Tibial nerve (tissue), 4 donors: ENCODE data around the gene GABBR2. TPM values are rescaled to one million over a fixed set of nuclear protein-coding genes. Genes with fewer than 3 reads are reported as not detected.

Source experiments
- DNase-seq, 2 donors: peaks; one replicate each; pipeline ENCODE4 v3.0.0-alpha.2; 2019; ENCODE audit warnings: low spot score in 2 of 2
- H3K27ac ChIP-seq, 4 donors: fragments of 200-600 bp; sonication (generic) in 3 of 4; one replicate each; pipeline ENCODE4 v1.5.1; 2017 to 2019; ENCODE audit warnings: mild to moderate bottlenecking in 1 of 4
- H3K27me3 ChIP-seq, 2 donors: fragments of 200-600 bp; sonication (generic) in 1 of 2; one replicate each; pipeline versions ENCODE4 v1.5.1 to v1.6.0; 2017 to 2019
- H3K36me3 ChIP-seq, 3 donors: fragments of 200-600 bp; sonication (generic); one replicate each; pipeline ENCODE4 v1.5.1; 2018 to 2019
- H3K4me1 ChIP-seq, 4 donors: fragments of 200-600 bp; sonication (generic) in 3 of 4; one replicate each; pipeline ENCODE4 v1.5.1; 2017 to 2019
- H3K4me3 ChIP-seq, 4 donors: fragments of 200-600 bp; sonication (generic) in 3 of 4; one replicate each; pipeline ENCODE4 v1.5.1; 2017 to 2019; ENCODE audit warnings: mild to moderate bottlenecking in 1 of 4, moderate library complexity in 1 of 4
- H3K9me3 ChIP-seq, 4 donors: fragments of 200-600 bp; sonication (generic) in 3 of 4; one replicate each; pipeline ENCODE4 v1.5.1; 2017 to 2019
- EP300 ChIP-seq, 2 donors: sonication (generic); formaldehyde crosslinking; IDR thresholded peaks; one replicate each; pipeline ENCODE4 v1.6.1; 2017; ENCODE audit warnings: antibody characterized with exemption in 2 of 2, mild to moderate bottlenecking in 1 of 2
- POLR2A ChIP-seq, 2 donors: fragments of 450-650 bp; IDR thresholded peaks; one replicate each; pipeline ENCODE4 v1.6.1; 2017; ENCODE audit warnings: antibody characterized with exemption in 2 of 2, mild to moderate bottlenecking in 2 of 2, moderate library complexity in 2 of 2
- WGBS, 2 donors: methylation state at CpG; one replicate each; pipeline ENCODE4 v1.1.5; 2018; 5-methylcytosine and 5-hydroxymethylcytosine counted together
- total RNA-seq, 4 donors: library from RNA; depleted of rRNA; stranded (reverse); fragments of >200 nt; gene quantifications; one replicate each; pipeline ENCODE4 v1.1.0, GENCODE V29; 2016
- TF ChIP-seq, protein P1 (sequence below), 5 experiments: fragments of 200-600 bp in 3 of 5; fragments of 450-650 bp in 2 of 5; sonication (generic) in 3 of 5; IDR thresholded peaks; one replicate each; pipeline ENCODE4 v1.5.1; 2016 to 2019; ENCODE audit warnings: antibody characterized with exemption in 5 of 5, mild to moderate bottlenecking in 3 of 5, moderate library complexity in 2 of 5

Gene GABBR2
- total RNA-seq, 4 donors from 2014 or later: 0.20 to 0.22 TPM; not detected in 2

DNA sequence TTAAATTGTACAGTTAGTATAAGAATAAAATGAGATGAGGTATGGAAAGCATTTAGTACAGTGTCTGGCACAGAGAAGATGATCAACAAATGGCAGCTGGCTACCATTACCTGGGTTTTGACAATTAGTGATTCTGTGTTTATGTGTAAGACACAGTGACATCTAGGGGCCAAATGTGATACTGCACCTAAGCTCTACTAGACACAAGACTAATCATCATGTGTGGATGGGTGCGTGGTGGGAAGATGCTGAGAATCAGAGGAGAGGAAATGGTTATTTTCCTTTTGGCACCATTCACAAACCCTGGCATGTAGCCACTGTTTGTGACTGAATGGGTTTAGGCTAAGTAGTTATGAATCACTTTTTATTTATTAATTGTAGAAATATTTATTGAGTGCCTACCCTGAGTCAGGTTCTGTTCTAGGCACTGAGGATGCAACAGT lies 343.5 kb downstream of the GABBR2 start:
- Histone ChIP-seq H3K9me3 (peaks cover 0 to 20% (median 1%) of the 10 kb centered on the region in 4 donors), H3K27me3 (no peaks in the 10 kb centered on the region), H3K36me3 (no peaks in the 10 kb centered on the region), H3K4me1 (no peaks in the 10 kb centered on the region), H3K27ac (no peak overlapping the region), H3K4me3 (no peak overlapping the region)
- TF ChIP-seq POLR2A (IDR thresholded peaks at IDR 0.05) (no peak), EP300 (IDR thresholded peaks at IDR 0.05) (no peak)
- TF ChIP-seq, protein P1, sequence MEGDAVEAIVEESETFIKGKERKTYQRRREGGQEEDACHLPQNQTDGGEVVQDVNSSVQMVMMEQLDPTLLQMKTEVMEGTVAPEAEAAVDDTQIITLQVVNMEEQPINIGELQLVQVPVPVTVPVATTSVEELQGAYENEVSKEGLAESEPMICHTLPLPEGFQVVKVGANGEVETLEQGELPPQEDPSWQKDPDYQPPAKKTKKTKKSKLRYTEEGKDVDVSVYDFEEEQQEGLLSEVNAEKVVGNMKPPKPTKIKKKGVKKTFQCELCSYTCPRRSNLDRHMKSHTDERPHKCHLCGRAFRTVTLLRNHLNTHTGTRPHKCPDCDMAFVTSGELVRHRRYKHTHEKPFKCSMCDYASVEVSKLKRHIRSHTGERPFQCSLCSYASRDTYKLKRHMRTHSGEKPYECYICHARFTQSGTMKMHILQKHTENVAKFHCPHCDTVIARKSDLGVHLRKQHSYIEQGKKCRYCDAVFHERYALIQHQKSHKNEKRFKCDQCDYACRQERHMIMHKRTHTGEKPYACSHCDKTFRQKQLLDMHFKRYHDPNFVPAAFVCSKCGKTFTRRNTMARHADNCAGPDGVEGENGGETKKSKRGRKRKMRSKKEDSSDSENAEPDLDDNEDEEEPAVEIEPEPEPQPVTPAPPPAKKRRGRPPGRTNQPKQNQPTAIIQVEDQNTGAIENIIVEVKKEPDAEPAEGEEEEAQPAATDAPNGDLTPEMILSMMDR (IDR thresholded peaks at IDR 0.05): no peak
- DNase-seq: no peak
- 86 to 92% methylated on average over 1 of the region's 1 CpG for WGBS, 2 donors

DNA sequence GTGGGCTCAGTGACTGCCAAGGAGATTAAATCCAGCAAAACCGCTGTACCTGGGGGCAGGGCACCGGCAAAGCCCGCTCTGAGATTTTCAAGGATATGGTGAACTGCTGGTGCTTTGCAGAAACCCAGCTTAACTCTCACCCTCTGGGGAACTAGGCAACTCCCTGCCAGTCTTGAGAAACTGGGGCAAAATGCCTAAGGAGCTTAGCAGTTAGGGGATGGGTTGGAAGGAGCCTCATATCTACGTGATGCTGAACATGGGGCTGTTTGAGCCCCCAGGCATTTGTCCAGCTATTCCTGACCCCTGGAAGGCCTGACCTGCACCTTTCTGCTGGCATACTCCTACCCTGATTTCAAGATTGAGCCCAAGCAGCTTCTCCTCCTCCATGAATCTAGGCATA lies 344.6 kb downstream of the GABBR2 start:
- no peak for DNase-seq
- Histone ChIP-seq H3K4me3 (no peak overlapping the region), H3K27ac (no peak overlapping the region), H3K9me3 (peaks cover 0 to 20% (median 1%) of the 10 kb centered on the region in 4 donors), H3K4me1 (no peaks in the 10 kb centered on the region), H3K36me3 (no peaks in the 10 kb centered on the region), H3K27me3 (no peaks in the 10 kb centered on the region)
- TF ChIP-seq POLR2A (IDR thresholded peaks at IDR 0.05): no peak
- TF ChIP-seq EP300 (IDR thresholded peaks at IDR 0.05): no peak
- TF ChIP-seq, protein P1 (IDR thresholded peaks at IDR 0.05): no peak
- 67 to 68% methylated on average over 4 of the region's 4 CpGs for WGBS, 2 donors

DNA sequence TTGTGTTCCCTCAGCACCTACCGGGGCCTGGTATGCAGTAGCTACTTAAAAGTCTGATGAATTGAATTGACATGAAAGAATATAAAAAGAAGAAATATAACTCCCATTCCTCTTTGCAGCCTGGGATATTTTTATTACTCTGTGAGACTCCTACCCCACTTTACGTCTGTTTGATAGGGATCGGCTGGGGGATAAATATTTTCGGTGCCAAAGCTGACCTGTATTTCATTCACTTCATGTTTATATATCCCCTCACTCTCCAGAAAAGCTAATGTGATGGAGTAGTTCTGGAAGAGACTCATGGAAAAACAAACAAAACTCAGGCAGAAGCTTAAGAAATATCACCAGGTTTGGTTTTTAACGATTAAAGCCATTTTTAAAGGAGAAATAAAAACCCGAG lies 345.1 kb downstream of the GABBR2 start:
- Histone ChIP-seq H3K36me3 (no peaks in the 10 kb centered on the region), H3K4me1 (no peaks in the 10 kb centered on the region), H3K4me3 (no peak overlapping the region), H3K27ac (no peak overlapping the region), H3K27me3 (no peaks in the 10 kb centered on the region), H3K9me3 (peaks cover 0 to 20% (median 1%) of the 10 kb centered on the region in 4 donors)
- TF ChIP-seq, protein P1 (IDR thresholded peaks at IDR 0.05): no peak
- TF ChIP-seq EP300 (IDR thresholded peaks at IDR 0.05): no peak
- WGBS, 2 donors: 59 to 62% methylated on average over 6 of the region's 6 CpGs
- no peak for DNase-seq

DNA sequence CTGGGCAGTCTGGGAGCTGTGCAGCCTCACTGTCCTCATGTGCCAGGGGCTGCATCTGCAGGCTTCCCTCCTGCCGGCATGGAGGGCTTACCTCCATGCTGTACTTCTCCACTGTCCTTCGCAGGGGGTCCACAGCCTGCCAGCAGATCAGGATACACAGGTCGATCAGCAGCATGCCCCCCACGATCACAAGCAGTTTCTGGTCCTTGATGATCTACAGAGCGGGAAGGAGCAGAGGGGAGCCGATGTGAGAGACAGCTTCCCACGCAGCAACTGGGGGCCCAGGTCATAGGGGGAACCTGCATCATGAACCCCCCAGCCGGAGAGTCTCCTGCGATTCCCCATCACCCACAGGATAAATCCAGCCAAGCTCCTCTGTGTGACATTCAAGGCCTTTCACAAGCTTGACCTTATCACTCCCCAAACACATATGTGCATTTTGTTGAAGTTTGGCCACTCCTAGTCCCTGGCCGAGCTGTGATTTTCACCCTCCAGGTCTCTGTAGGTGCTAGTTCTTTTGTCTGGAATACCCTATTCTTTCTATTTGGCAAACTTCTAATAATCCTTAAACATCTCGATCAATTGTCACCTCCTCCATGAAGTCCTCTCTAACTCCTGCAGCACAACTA lies 346.0 kb downstream of the GABBR2 start:
- Histone ChIP-seq H3K4me1 (no peaks in the 10 kb centered on the region), H3K4me3 (no peak overlapping the region), H3K36me3 (no peaks in the 10 kb centered on the region), H3K9me3 (peaks cover 0 to 20% (median 1%) of the 10 kb centered on the region in 4 donors), H3K27me3 (no peaks in the 10 kb centered on the region), H3K27ac (no peak overlapping the region)
- WGBS, 2 donors: 76 to 83% methylated on average over 8 to 11 of the region's 11 CpGs
- no peak for DNase-seq
- TF ChIP-seq, protein P1 (IDR thresholded peaks at IDR 0.05): no peak
- TF ChIP-seq POLR2A (IDR thresholded peaks at IDR 0.05) (no peak), EP300 (IDR thresholded peaks at IDR 0.05) (no peak)

DNA sequence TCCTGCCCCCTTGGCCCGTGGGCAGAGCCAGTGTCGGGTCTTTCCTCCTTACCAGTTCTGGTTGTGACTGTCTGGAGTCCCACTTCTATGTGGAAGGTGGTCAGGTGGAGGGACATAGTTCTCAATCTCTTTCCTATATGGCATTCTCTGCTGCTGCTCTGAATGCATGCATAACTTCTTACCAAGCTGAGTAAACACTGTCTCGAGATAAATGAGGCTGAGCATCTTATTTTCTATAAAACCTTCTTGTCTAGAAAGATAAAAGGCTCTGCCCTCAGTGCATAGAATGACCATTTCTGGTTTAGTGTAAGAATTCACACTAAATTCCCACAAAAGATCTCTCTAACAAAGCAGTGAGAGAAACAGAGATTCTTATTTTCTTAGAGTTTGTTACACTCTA lies 347.1 kb downstream of the GABBR2 start:
- H3K4me3 ChIP-seq: no peak overlapping the region
- TF ChIP-seq POLR2A (IDR thresholded peaks at IDR 0.05) (no peak), EP300 (IDR thresholded peaks at IDR 0.05) (no peak)
- TF ChIP-seq, protein P1 (IDR thresholded peaks at IDR 0.05): no peak

More for the DNA sequence above, 347.1 kb downstream of the GABBR2 start:
- Histone ChIP-seq H3K27ac (no peak overlapping the region), H3K36me3 (no peaks in the 10 kb centered on the region), H3K27me3 (no peaks in the 10 kb centered on the region), H3K4me1 (no peaks in the 10 kb centered on the region), H3K9me3 (peaks cover 0 to 19% (median 1%) of the 10 kb centered on the region in 4 donors)
- WGBS, 2 donors: 37 to 68% methylated on average over 3 of the region's 3 CpGs
- no peak for DNase-seq
